Upper lobe of left lung (tissue), 4 donors: ENCODE data around the gene SULT1C4.

Experiments
- EP300 ChIP-seq, 4 donors: sonication (generic); formaldehyde crosslinking; IDR thresholded peaks; one replicate each; pipeline ENCODE4 v1.5.1; 2017; ENCODE audit warnings: antibody characterized with exemption in 4 of 4, control low read depth in 2 of 4
- POLR2AphosphoS5 ChIP-seq, 2 donors: sonication (generic); formaldehyde crosslinking; IDR thresholded peaks; one replicate each; pipeline ENCODE4 v1.5.1; 2017; ENCODE audit warnings: antibody characterized with exemption in 2 of 2
- TF ChIP-seq, protein P1 (sequence below), 6 experiments: fragments of 450-650 bp in 4 of 6; fragments of 200-600 bp in 2 of 6; sonication (generic) in 2 of 6; IDR thresholded peaks; one replicate each; pipeline ENCODE4 v1.5.1; 2016 to 2019; ENCODE audit warnings: antibody characterized with exemption in 6 of 6

DNA sequence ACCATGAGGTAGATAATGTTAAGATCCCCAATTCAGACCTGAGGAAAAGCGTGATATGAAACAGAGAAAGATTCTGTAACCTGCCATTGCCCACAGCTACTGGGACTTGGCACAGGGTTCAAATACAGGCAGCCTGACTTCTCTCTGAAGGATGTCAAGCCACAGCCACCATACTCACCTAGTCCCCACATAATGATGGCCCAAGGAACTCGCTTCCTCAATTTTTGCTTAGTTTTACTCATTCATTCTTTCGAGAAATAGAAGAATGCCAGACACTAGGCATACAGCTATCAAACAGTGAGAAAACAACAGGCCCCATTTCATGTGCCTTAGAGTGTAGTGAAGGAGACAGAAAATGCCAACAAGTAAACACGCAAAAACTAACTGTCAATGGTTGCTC lies 980 bp upstream of the SULT1C4 start:
- TF ChIP-seq, protein P1, sequence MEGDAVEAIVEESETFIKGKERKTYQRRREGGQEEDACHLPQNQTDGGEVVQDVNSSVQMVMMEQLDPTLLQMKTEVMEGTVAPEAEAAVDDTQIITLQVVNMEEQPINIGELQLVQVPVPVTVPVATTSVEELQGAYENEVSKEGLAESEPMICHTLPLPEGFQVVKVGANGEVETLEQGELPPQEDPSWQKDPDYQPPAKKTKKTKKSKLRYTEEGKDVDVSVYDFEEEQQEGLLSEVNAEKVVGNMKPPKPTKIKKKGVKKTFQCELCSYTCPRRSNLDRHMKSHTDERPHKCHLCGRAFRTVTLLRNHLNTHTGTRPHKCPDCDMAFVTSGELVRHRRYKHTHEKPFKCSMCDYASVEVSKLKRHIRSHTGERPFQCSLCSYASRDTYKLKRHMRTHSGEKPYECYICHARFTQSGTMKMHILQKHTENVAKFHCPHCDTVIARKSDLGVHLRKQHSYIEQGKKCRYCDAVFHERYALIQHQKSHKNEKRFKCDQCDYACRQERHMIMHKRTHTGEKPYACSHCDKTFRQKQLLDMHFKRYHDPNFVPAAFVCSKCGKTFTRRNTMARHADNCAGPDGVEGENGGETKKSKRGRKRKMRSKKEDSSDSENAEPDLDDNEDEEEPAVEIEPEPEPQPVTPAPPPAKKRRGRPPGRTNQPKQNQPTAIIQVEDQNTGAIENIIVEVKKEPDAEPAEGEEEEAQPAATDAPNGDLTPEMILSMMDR (IDR thresholded peaks at IDR 0.05) = no peak
- TF ChIP-seq EP300 (IDR thresholded peaks at IDR 0.05) = peak in 1 of 4 donors; percentile 41
- no peak for TF ChIP-seq POLR2AphosphoS5 (IDR thresholded peaks at IDR 0.05)
